GM12878 (cell line): ENCODE results near the gene FFAR1. TPM values are rescaled to one million over a fixed set of nuclear protein-coding genes. Genes with fewer than 3 reads are reported as not detected.

ENCODE experiments used
- BHLHE40 ChIP-seq, 2 experiments: fragments of 450-650 bp in 1 of 2; IDR thresholded peaks; 2 replicates each; pipeline ENCODE4 v1.6.1; 2011 to 2017; ENCODE audit warnings: low read depth in 2 of 2, borderline replicate concordance in 1 of 2, improper control_type of control experiment in 1 of 2, low read length in 1 of 2, mild to moderate bottlenecking in 1 of 2
- CHD4 ChIP-seq: fragments of 200-600 bp; sonication (generic); IDR thresholded peaks from 2 replicates; pipeline ENCODE4 v1.6.1; 2016; ENCODE audit warnings: mild to moderate bottlenecking
- CREM ChIP-seq: IDR thresholded peaks from 2 replicates; pipeline ENCODE4 v1.6.1; 2014; ENCODE audit warnings: antibody characterized with exemption, low read depth
- EGR1 ChIP-seq, 2 experiments: IDR thresholded peaks; 1 replicate in 1 of 2; 2 replicates in 1 of 2; pipeline ENCODE4 v1.6.1; 2011 to 2012; ENCODE audit warnings: low read depth in 2 of 2, low read length in 2 of 2, borderline replicate concordance in 1 of 2, mild to moderate bottlenecking in 1 of 2, moderate library complexity in 1 of 2
- EP300 ChIP-seq, 2 experiments: fragments of 150-350 bp in 1 of 2; IDR thresholded peaks; 2 replicates each; pipeline ENCODE4 v1.6.1; 2011 to 2012; ENCODE audit warnings: low read depth in 2 of 2, low read length in 2 of 2, borderline replicate concordance in 1 of 2, improper control_type of control experiment in 1 of 2, inconsistent platforms in 1 of 2; ENCODE audit not compliant: control insufficient read depth in 1 of 2
- IKZF1 ChIP-seq: fragments of 450-650 bp; conservative IDR thresholded peaks from 2 replicates; pipeline ENCODE4 v1.6.1; 2017; ENCODE audit warnings: antibody characterized with exemption, mild to moderate bottlenecking
- MEF2B ChIP-seq: fragments of 450-650 bp; IDR thresholded peaks from 2 replicates; pipeline ENCODE4 v1.6.1; 2018; ENCODE audit warnings: mild to moderate bottlenecking, moderate library complexity; ENCODE audit not compliant: partially characterized antibody, poor library complexity, severe bottlenecking
- NFIC ChIP-seq: IDR thresholded peaks from 2 replicates; pipeline ENCODE4 v1.6.1; 2012; ENCODE audit warnings: low read depth, mild to moderate bottlenecking, inconsistent platforms, low read length, moderate library complexity
- NR2F1 ChIP-seq: fragments of 450-650 bp; conservative IDR thresholded peaks from 2 replicates; pipeline ENCODE4 v1.6.1; 2017; ENCODE audit warnings: mild to moderate bottlenecking
- SREBF1 ChIP-seq: IDR thresholded peaks from 2 replicates; pipeline ENCODE4 v1.6.1; 2012; ENCODE audit warnings: mild to moderate bottlenecking, low read length
- STAT3 ChIP-seq: IDR thresholded peaks from 2 replicates; pipeline ENCODE4 v1.6.1; 2011; ENCODE audit warnings: low read depth, low read length, improper control_type of control experiment
- TCF3 ChIP-seq: IDR thresholded peaks from 2 replicates; pipeline ENCODE4 v1.6.1; 2012; ENCODE audit warnings: low read depth, mild to moderate bottlenecking, low read length, borderline replicate concordance; ENCODE audit not compliant: insufficient read depth
- ZNF217 ChIP-seq: fragments of 450-650 bp; IDR thresholded peaks from 2 replicates; pipeline ENCODE4 v1.6.1; 2017; ENCODE audit warnings: antibody characterized with exemption, mild to moderate bottlenecking
- ZNF384 ChIP-seq: IDR thresholded peaks from 2 replicates; pipeline ENCODE4 v1.6.1; 2012; ENCODE audit warnings: low read depth, mild to moderate bottlenecking, low read length, improper control_type of control experiment, borderline replicate concordance
- polyA plus RNA-seq, 11 experiments: library from polyadenylated mRNA; depleted of rRNA in 4 of 11; unstranded in 6 of 11; stranded (reverse) in 5 of 11; fragments of >200 nt; fragmentation: Nextera tagmentation in 4 of 11; fragmentation: Illumina TruSeq in 1 of 11; extraction: Ambion mirVana in 4 of 11; extraction: Trizol in 1 of 11; gene quantifications; 1 replicate in 1 of 11; 2 replicates in 10 of 11; pipeline versions ENCODE4 v1.2.1 to v1.2.3, GENCODE V29; 2011 to 2016; ENCODE audit warnings: inconsistent platforms in 2 of 11, missing spikeins in 2 of 11, low read depth in 1 of 11
- total RNA-seq, 4 experiments: library from RNA; depleted of rRNA in 3 of 4; stranded (reverse); fragments of >200 nt in 3 of 4; fragmentation: Illumina TruSeq in 1 of 4; extraction: Trizol in 1 of 4; gene quantifications; 2 replicates each; pipeline versions ENCODE4 v1.2.1 to v1.2.3, GENCODE V29; 2013 to 2021
- TF ChIP-seq, protein P1 (sequence below): fragments of 450-650 bp; IDR thresholded peaks from 2 replicates; pipeline ENCODE4 v1.6.1; 2017; ENCODE audit warnings: mild to moderate bottlenecking, moderate library complexity
- TF ChIP-seq, protein P2 (sequence below): IDR thresholded peaks from 2 replicates; pipeline ENCODE4 v1.6.1; 2012; ENCODE audit warnings: low read depth, low read length, improper control_type of control experiment
- TF ChIP-seq, protein P3 (sequence below): fragments of 450-650 bp; IDR thresholded peaks from 2 replicates; pipeline ENCODE4 v1.6.1; 2017; ENCODE audit warnings: mild to moderate bottlenecking, moderate library complexity
- TF ChIP-seq, protein P4 (sequence below): IDR thresholded peaks from 2 replicates; pipeline ENCODE4 v1.6.1; 2011; ENCODE audit warnings: borderline replicate concordance, low read depth, mild to moderate bottlenecking, moderate library complexity, low read length; ENCODE audit not compliant: insufficient read depth, poor library complexity, severe bottlenecking
- TF ChIP-seq, protein P5 (sequence below): IDR thresholded peaks from 2 replicates; pipeline ENCODE4 v1.6.1; 2012; ENCODE audit warnings: low read depth, low read length, improper control_type of control experiment

Gene FFAR1
- total and polyA plus RNA-seq, 10 of the 15 experiments (the other 5 are each of a cell fraction or from before 2014, with no cell fraction given) = 0.05 to 0.62 (median 0.14) TPM; not detected in 2

DNA sequence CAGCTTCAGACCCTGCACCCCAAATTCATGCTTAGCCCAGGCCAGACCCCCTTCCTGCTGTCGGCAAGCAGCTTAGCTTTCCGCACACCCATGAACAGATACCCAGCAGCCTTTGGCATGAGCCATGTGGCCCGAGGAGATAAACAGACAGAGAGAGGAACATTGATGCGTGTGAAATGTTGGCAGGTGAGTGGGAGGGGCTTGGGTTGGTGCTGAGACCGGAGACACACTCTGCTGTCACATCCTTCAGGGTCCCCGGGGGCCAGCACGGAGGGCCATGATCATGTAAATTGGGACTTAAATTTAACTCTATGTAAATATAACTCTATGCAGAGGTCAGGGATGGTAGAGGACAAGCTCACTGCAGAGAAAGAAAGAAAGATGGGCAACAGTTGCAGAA lies 17.2 kb upstream of the FFAR1 start (continued):
- TF ChIP-seq, protein P1, sequence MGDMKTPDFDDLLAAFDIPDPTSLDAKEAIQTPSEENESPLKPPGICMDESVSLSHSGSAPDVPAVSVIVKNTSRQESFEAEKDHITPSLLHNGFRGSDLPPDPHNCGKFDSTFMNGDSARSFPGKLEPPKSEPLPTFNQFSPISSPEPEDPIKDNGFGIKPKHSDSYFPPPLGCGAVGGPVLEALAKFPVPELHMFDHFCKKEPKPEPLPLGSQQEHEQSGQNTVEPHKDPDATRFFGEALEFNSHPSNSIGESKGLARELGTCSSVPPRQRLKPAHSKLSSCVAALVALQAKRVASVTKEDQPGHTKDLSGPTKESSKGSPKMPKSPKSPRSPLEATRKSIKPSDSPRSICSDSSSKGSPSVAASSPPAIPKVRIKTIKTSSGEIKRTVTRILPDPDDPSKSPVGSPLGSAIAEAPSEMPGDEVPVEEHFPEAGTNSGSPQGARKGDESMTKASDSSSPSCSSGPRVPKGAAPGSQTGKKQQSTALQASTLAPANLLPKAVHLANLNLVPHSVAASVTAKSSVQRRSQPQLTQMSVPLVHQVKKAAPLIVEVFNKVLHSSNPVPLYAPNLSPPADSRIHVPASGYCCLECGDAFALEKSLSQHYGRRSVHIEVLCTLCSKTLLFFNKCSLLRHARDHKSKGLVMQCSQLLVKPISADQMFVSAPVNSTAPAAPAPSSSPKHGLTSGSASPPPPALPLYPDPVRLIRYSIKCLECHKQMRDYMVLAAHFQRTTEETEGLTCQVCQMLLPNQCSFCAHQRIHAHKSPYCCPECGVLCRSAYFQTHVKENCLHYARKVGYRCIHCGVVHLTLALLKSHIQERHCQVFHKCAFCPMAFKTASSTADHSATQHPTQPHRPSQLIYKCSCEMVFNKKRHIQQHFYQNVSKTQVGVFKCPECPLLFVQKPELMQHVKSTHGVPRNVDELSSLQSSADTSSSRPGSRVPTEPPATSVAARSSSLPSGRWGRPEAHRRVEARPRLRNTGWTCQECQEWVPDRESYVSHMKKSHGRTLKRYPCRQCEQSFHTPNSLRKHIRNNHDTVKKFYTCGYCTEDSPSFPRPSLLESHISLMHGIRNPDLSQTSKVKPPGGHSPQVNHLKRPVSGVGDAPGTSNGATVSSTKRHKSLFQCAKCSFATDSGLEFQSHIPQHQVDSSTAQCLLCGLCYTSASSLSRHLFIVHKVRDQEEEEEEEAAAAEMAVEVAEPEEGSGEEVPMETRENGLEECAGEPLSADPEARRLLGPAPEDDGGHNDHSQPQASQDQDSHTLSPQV = no peak
- TF ChIP-seq NFIC (peak; percentile 51; the same call in 1 of the 2 replicates), ZNF384 (no peak), STAT3 (no peak), BHLHE40 (IDR thresholded peaks at IDR 0.05; ENCODE audit: borderline replicate concordance in 1 of 2, low read depth in 2 of 2, low read length in 1 of 2) (peak; percentile 96), SREBF1 (0 out of 2 replicates have a peak, but pooled peaks have one; percentile 39), IKZF1 (no peak; the same call in 1 of the 2 replicates), ZNF217 (peak; percentile 29; the same call in 1 of the 2 replicates), TCF3 (peak; percentile 18; the same call in 1 of the 2 replicates), EGR1 (IDR thresholded peaks at IDR 0.05; ENCODE audit: borderline replicate concordance in 1 of 2, low read depth in 2 of 2, low read length in 2 of 2) (no peak), EP300 (IDR thresholded peaks at IDR 0.05; ENCODE audit: borderline replicate concordance in 1 of 2, control insufficient read depth in 1 of 2, low read depth in 2 of 2, low read length in 2 of 2) (peak in 1 of 2 experiments; percentile 58; a peak in 2 of 4 replicates), MEF2B (peak; percentile 96), CREM (peak; percentile 18), NR2F1 (peak; percentile 79), CHD4 (no peak)
- TF ChIP-seq, protein P2, sequence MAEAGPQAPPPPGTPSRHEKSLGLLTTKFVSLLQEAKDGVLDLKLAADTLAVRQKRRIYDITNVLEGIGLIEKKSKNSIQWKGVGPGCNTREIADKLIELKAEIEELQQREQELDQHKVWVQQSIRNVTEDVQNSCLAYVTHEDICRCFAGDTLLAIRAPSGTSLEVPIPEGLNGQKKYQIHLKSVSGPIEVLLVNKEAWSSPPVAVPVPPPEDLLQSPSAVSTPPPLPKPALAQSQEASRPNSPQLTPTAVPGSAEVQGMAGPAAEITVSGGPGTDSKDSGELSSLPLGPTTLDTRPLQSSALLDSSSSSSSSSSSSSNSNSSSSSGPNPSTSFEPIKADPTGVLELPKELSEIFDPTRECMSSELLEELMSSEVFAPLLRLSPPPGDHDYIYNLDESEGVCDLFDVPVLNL = no peak
- TF ChIP-seq, protein P3, sequence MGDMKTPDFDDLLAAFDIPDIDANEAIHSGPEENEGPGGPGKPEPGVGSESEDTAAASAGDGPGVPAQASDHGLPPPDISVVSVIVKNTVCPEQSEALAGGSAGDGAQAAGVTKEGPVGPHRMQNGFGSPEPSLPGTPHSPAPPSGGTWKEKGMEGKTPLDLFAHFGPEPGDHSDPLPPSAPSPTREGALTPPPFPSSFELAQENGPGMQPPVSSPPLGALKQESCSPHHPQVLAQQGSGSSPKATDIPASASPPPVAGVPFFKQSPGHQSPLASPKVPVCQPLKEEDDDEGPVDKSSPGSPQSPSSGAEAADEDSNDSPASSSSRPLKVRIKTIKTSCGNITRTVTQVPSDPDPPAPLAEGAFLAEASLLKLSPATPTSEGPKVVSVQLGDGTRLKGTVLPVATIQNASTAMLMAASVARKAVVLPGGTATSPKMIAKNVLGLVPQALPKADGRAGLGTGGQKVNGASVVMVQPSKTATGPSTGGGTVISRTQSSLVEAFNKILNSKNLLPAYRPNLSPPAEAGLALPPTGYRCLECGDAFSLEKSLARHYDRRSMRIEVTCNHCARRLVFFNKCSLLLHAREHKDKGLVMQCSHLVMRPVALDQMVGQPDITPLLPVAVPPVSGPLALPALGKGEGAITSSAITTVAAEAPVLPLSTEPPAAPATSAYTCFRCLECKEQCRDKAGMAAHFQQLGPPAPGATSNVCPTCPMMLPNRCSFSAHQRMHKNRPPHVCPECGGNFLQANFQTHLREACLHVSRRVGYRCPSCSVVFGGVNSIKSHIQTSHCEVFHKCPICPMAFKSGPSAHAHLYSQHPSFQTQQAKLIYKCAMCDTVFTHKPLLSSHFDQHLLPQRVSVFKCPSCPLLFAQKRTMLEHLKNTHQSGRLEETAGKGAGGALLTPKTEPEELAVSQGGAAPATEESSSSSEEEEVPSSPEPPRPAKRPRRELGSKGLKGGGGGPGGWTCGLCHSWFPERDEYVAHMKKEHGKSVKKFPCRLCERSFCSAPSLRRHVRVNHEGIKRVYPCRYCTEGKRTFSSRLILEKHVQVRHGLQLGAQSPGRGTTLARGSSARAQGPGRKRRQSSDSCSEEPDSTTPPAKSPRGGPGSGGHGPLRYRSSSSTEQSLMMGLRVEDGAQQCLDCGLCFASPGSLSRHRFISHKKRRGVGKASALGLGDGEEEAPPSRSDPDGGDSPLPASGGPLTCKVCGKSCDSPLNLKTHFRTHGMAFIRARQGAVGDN = peak; percentile 99
- TF ChIP-seq, protein P4, sequence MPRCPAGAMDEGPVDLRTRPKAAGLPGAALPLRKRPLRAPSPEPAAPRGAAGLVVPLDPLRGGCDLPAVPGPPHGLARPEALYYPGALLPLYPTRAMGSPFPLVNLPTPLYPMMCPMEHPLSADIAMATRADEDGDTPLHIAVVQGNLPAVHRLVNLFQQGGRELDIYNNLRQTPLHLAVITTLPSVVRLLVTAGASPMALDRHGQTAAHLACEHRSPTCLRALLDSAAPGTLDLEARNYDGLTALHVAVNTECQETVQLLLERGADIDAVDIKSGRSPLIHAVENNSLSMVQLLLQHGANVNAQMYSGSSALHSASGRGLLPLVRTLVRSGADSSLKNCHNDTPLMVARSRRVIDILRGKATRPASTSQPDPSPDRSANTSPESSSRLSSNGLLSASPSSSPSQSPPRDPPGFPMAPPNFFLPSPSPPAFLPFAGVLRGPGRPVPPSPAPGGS = peak; percentile 83
- TF ChIP-seq, protein P5, sequence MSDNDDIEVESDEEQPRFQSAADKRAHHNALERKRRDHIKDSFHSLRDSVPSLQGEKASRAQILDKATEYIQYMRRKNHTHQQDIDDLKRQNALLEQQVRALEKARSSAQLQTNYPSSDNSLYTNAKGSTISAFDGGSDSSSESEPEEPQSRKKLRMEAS = peak; percentile 88
